A549 (cell line): ENCODE measurements around the gene CUL7. TPM values are rescaled to one million over a fixed set of nuclear protein-coding genes. Genes with fewer than 3 reads are reported as not detected.

Source experiments
- ATAC-seq, 2 experiments: fragments of 200-7000 bp in 1 of 2; fragments of >200 bp in 1 of 2; cut with Nextera tagmentation in 1 of 2; cut with Tn5 transposase in 1 of 2; 3 replicates each; pipeline versions ENCODE4 v1.8.0 to v1.9.1; 2018 to 2020; ENCODE audit warnings: mild to moderate bottlenecking in 1 of 2, moderate library complexity in 1 of 2
- CTCF ChIA-PET: fragments of 300-600 bp; sonication (Branson Sonifier 250); formaldehyde crosslinking; extraction: SDS; loops from one replicate; lab custom pipeline; 2021; ENCODE audit warnings: antibody characterized with exemption, inconsistent platforms; lab: Yijun Ruan, JAX
- POLR2A ChIA-PET: fragments of 350-600 bp; formaldehyde crosslinking; extraction: SDS; loops from one replicate; lab custom pipeline; 2021; ENCODE audit warnings: antibody characterized with exemption, inconsistent platforms; lab: Yijun Ruan, JAX
- DNase-seq, 2 experiments: peaks; one replicate each; pipeline versions ENCODE4 v3.0.0 to v3.0.0-alpha.2; 2011 to 2016; ENCODE audit warnings: low read depth in 1 of 2, low spot score in 1 of 2
- FAIRE-seq: peaks from 2 replicates; lab custom pipeline; 2011; peaks lifted over from hg19 to GRCh38; lab: Jason Lieb, UNC
- H3K27ac ChIP-seq, 2 experiments: fragments of >200 bp; sonication (Bioruptor Twin); formaldehyde crosslinking; 3 replicates each; pipeline ENCODE4 v1.5.1; 2016 to 2017
- H3K4me1 ChIP-seq: fragments of >200 bp; sonication (Bioruptor Twin); formaldehyde crosslinking; 3 replicates; pipeline ENCODE4 v1.6.1; 2016
- H3K4me2 ChIP-seq: fragments of >200 bp; sonication (Bioruptor Twin); formaldehyde crosslinking; 3 replicates; pipeline ENCODE4 v1.6.1; 2016
- H3K4me3 ChIP-seq: fragments of >200 bp; sonication (Bioruptor Twin); formaldehyde crosslinking; 3 replicates; pipeline ENCODE4 v1.5.1; 2016
- H3K9me3 ChIP-seq: fragments of >200 bp; sonication (Bioruptor Twin); formaldehyde crosslinking; 3 replicates; pipeline ENCODE4 v1.6.1; 2016
- CHD2 ChIP-seq: fragments of 150-350 bp; IDR thresholded peaks from 2 replicates; pipeline ENCODE4 v1.6.1; 2014; ENCODE audit warnings: low read length; ENCODE audit not compliant: partially characterized antibody
- CHD4 ChIP-seq: fragments of 200-600 bp; sonication (generic); IDR thresholded peaks from 2 replicates; pipeline ENCODE4 v1.6.1; 2016; ENCODE audit warnings: antibody characterized with exemption, mild to moderate bottlenecking, borderline replicate concordance
- E2F6 ChIP-seq: IDR thresholded peaks from 2 replicates; pipeline ENCODE4 v1.6.1; 2012; ENCODE audit warnings: low read depth, borderline replicate concordance
- EP300 ChIP-seq, 2 experiments: fragments of >200 bp; sonication (Bioruptor Twin); formaldehyde crosslinking; IDR thresholded peaks; 2 replicates in 1 of 2; 3 replicates in 1 of 2; pipeline ENCODE4 v1.6.1; 2016 to 2017
- ESRRA ChIP-seq: fragments of 150-350 bp; IDR thresholded peaks from 2 replicates; pipeline ENCODE4 v1.6.1; 2014; ENCODE audit warnings: mild to moderate bottlenecking, low read length, borderline replicate concordance
- GATA3 ChIP-seq: IDR thresholded peaks from 2 replicates; pipeline ENCODE4 v1.6.1; 2012; ENCODE audit warnings: borderline replicate concordance
- HOXB13 ChIP-seq: fragments of 250-450 bp; sonication (Bioruptor Pico); IDR thresholded peaks from 2 replicates; pipeline ENCODE4 v1.5.0; 2020; ENCODE audit warnings: low read depth, mild to moderate bottlenecking, moderate library complexity
- JUN ChIP-seq, 2 experiments: fragments of >200 bp; sonication (Bioruptor Twin); formaldehyde crosslinking; IDR thresholded peaks; 2 replicates in 1 of 2; 3 replicates in 1 of 2; pipeline ENCODE4 v1.6.1; 2016 to 2017
- KDM5A ChIP-seq: fragments of 200-600 bp; sonication (generic); IDR thresholded peaks from 2 replicates; pipeline ENCODE4 v1.6.1; 2016; ENCODE audit warnings: antibody characterized with exemption, mild to moderate bottlenecking
- NPAS2 ChIP-seq: fragments of 250-450 bp; sonication (Bioruptor Pico); IDR thresholded peaks from 2 replicates; pipeline ENCODE4 v1.8.0; 2022; ENCODE audit warnings: mild to moderate bottlenecking, moderate library complexity, borderline replicate concordance
- POLR2A ChIP-seq: IDR thresholded peaks from 2 replicates; pipeline ENCODE4 v1.6.1; 2012; ENCODE audit warnings: mild to moderate bottlenecking, low read length
- POLR2AphosphoS2 ChIP-seq: conservative IDR thresholded peaks from 2 replicates; pipeline ENCODE4 v1.6.1; 2012; ENCODE audit warnings: low read length, improper control_type of control experiment, inconsistent platforms
- RAD21 ChIP-seq, 2 experiments: fragments of >200 bp in 1 of 2; sonication (Bioruptor Twin) in 1 of 2; formaldehyde crosslinking in 1 of 2; IDR thresholded peaks in 1 of 2; conservative IDR thresholded peaks in 1 of 2; 2 replicates in 1 of 2; 3 replicates in 1 of 2; pipeline ENCODE4 v1.6.1; 2012 to 2018; ENCODE audit warnings: inconsistent platforms in 1 of 2
- REST ChIP-seq: fragments of 200-600 bp; sonication (generic); IDR thresholded peaks from 2 replicates; pipeline ENCODE4 v1.6.1; 2016; ENCODE audit warnings: antibody characterized with exemption, mild to moderate bottlenecking, moderate library complexity
- RNF2 ChIP-seq: fragments of 200-600 bp; sonication (generic); IDR thresholded peaks from 2 replicates; pipeline ENCODE4 v1.6.1; 2016; ENCODE audit warnings: low read depth, mild to moderate bottlenecking, antibody characterized with exemption, moderate library complexity, borderline replicate concordance
- ZC3H11A ChIP-seq: fragments of 450-650 bp; IDR thresholded peaks from 2 replicates; pipeline ENCODE4 v1.6.1; 2014; ENCODE audit warnings: antibody characterized with exemption, mild to moderate bottlenecking
- ZFP36 ChIP-seq: fragments of 450-650 bp; IDR thresholded peaks from 2 replicates; pipeline ENCODE4 v1.6.1; 2014; ENCODE audit warnings: borderline replicate concordance; ENCODE audit not compliant: partially characterized antibody
- WGBS: methylation state at CpG from one replicate; pipeline ENCODE4 v1.1.6; 2017; ENCODE audit errors: missing lambda C conversion rate; 5-methylcytosine and 5-hydroxymethylcytosine counted together
- polyA plus RNA-seq, 4 experiments: library from polyadenylated mRNA; depleted of rRNA in 3 of 4; stranded (reverse); fragments of >200 nt; fragmentation: RNase III in 1 of 4; extraction: RNeasy Plus Mini Kit Qiagen cat#74134 plus additional on column Dnase treatment in 1 of 4; gene quantifications; 2 replicates in 3 of 4; 3 replicates in 1 of 4; pipeline ENCODE4 v1.2.3, GENCODE V29; 2011 to 2017
- TF ChIP-seq, protein P1 (sequence below): fragments of 450-650 bp; IDR thresholded peaks from 2 replicates; pipeline ENCODE4 v1.6.1; 2014; ENCODE audit warnings: antibody characterized with exemption
- TF ChIP-seq, protein P2 (sequence below): fragments of >200 bp; sonication (Bioruptor Twin); formaldehyde crosslinking; IDR thresholded peaks from 3 replicates; pipeline ENCODE4 v1.6.1; 2016
- TF ChIP-seq, protein P3 (sequence below): IDR thresholded peaks from 2 replicates; pipeline ENCODE4 v1.6.1; 2012
- TF ChIP-seq, protein P4 (sequence below): fragments of >200 bp; sonication (Bioruptor Twin); formaldehyde crosslinking; IDR thresholded peaks from 2 replicates; pipeline ENCODE4 v1.6.1; 2016
- TF ChIP-seq, protein P5 (sequence below): fragments of 250-450 bp; sonication (Bioruptor Pico); IDR thresholded peaks from 2 replicates; pipeline ENCODE4 v1.5.0; 2020; ENCODE audit warnings: low read depth, mild to moderate bottlenecking, moderate library complexity

CUL7 gene
- polyA plus RNA-seq, 2 of the 4 experiments (the other 2 are of a cell fraction), result 10.0 to 12.1 TPM

DNA sequence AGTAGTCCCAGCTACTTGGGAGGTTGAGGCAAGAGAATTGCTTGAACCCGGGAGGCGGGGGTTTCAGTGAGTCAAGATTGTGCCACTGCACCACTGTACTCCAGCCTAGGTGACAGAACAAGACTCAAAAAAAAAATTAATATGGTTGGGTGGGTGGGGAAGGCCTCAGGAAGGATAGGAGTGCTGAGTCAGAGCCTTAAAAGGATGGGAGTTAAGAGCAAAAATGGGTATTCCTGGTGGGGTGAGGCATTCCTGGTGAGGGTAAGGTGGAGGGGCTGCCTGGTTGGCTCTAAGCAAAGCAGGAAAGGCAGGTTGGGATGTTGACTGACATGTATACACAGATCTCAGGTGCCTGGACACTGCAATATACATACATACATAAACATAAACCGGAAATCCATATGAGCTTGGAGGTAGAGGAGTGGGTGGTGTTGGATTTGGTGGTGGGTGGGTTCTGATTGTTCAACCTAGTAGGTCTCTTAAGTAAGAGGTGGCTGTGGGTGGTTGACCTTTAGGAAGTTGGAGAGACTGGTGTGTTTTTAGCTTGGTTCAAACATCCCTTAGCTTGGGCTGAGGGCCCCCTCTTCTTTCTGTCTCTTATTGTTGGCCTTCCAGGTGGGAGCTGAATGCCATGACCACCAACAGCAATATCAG is 33.5 kb downstream of the CUL7 start (continued):
- TF ChIP-seq, protein P1, sequence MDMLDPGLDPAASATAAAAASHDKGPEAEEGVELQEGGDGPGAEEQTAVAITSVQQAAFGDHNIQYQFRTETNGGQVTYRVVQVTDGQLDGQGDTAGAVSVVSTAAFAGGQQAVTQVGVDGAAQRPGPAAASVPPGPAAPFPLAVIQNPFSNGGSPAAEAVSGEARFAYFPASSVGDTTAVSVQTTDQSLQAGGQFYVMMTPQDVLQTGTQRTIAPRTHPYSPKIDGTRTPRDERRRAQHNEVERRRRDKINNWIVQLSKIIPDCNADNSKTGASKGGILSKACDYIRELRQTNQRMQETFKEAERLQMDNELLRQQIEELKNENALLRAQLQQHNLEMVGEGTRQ, result no peak
- no peak for TF ChIP-seq ZFP36

GRCh38 chr6:43019152-43019551 is 34.5 kb downstream of the CUL7 start:
- CTCF ChIA-PET, result interaction anchor here (2.5 kb wide), 1 partner anchor 124 kb away, joined by 7 read pairs; no protein-coding TSS in a partner anchor

More at GRCh38 chr6:43019152-43019551, 34.5 kb downstream of the CUL7 start:
- peaks cover 20% of the 10 kb centered on the region for H3K4me1 ChIP-seq
- WGBS, result 100% methylated on average over 2 of the region's 2 CpGs
- H3K4me2 ChIP-seq, result no peak overlapping the region
- TF ChIP-seq, protein P2, sequence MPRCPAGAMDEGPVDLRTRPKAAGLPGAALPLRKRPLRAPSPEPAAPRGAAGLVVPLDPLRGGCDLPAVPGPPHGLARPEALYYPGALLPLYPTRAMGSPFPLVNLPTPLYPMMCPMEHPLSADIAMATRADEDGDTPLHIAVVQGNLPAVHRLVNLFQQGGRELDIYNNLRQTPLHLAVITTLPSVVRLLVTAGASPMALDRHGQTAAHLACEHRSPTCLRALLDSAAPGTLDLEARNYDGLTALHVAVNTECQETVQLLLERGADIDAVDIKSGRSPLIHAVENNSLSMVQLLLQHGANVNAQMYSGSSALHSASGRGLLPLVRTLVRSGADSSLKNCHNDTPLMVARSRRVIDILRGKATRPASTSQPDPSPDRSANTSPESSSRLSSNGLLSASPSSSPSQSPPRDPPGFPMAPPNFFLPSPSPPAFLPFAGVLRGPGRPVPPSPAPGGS, result no peak
- no peak for TF ChIP-seq ZC3H11A
- TF ChIP-seq REST, result no peak
- no peak for TF ChIP-seq JUN (IDR thresholded peaks at IDR 0.05)
- no peak for TF ChIP-seq POLR2AphosphoS2
- TF ChIP-seq, protein P3, sequence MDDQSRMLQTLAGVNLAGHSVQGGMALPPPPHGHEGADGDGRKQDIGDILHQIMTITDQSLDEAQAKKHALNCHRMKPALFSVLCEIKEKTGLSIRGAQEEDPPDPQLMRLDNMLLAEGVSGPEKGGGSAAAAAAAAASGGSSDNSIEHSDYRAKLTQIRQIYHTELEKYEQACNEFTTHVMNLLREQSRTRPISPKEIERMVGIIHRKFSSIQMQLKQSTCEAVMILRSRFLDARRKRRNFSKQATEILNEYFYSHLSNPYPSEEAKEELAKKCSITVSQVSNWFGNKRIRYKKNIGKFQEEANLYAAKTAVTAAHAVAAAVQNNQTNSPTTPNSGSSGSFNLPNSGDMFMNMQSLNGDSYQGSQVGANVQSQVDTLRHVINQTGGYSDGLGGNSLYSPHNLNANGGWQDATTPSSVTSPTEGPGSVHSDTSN, result no peak
- TF ChIP-seq CHD4, result no peak
- TF ChIP-seq, protein P4, sequence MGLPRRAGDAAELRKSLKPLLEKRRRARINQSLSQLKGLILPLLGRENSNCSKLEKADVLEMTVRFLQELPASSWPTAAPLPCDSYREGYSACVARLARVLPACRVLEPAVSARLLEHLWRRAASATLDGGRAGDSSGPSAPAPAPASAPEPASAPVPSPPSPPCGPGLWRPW, result no peak
- no peak for TF ChIP-seq KDM5A
- TF ChIP-seq EP300 (IDR thresholded peaks at IDR 0.05), result no peak
- no peak for TF ChIP-seq ESRRA
- no peak for TF ChIP-seq RNF2
- TF ChIP-seq, protein P5, sequence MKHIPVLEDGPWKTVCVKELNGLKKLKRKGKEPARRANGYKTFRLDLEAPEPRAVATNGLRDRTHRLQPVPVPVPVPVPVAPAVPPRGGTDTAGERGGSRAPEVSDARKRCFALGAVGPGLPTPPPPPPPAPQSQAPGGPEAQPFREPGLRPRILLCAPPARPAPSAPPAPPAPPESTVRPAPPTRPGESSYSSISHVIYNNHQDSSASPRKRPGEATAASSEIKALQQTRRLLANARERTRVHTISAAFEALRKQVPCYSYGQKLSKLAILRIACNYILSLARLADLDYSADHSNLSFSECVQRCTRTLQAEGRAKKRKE (CRISPR knock-in tag), result no peak
- no peak for TF ChIP-seq E2F6
- no peak for TF ChIP-seq HOXB13
- TF ChIP-seq RAD21 (conservative IDR thresholded peaks at IDR 0.05 in 1 of 2, IDR thresholded peaks at IDR 0.05 in 1 of 2), result no peak
- no peak for TF ChIP-seq NPAS2 (CRISPR knock-in tag)
- TF ChIP-seq GATA3, result no peak
- no peak for TF ChIP-seq POLR2A
- no peak for TF ChIP-seq CHD2
- ATAC-seq (no peak), DNase-seq (no peak), FAIRE-seq (no peak)
- H3K27ac ChIP-seq, result no peak overlapping the region
- no peak overlapping the region for H3K4me3 ChIP-seq
- POLR2A ChIA-PET, result no interaction called here
- no peaks in the 10 kb centered on the region for H3K9me3 ChIP-seq
